Left lung (tissue), 10 donors: Measurements from ENCODE around the gene CXCL13. TPM values are rescaled to one million over a fixed set of nuclear protein-coding genes. Genes with fewer than 3 reads are reported as not detected.

Experiments used
- ATAC-seq: fragments of 200-7000 bp; cut with Tn5 transposase; one replicate; pipeline ENCODE4 v1.9.1; 2020; ENCODE audit warnings: moderate library complexity
- DNase-seq, 4 donors: peaks; one replicate each; pipeline ENCODE4 v3.0.0-alpha.2; 2013 to 2020
- H3K27ac ChIP-seq, 2 donors: fragments of 200-600 bp; sonication (generic) in 1 of 2; one replicate each; pipeline versions ENCODE4 v1.5.0 to v1.8.0; 2020 to 2021
- H3K27me3 ChIP-seq, 2 donors: fragments of 200-600 bp; sonication (generic) in 1 of 2; one replicate each; pipeline versions ENCODE4 v1.5.0 to v1.8.0; 2020 to 2021
- H3K36me3 ChIP-seq, 2 donors: fragments of 200-600 bp; sonication (generic) in 1 of 2; one replicate each; pipeline versions ENCODE4 v1.5.0 to v1.8.0; 2020 to 2021
- H3K4me1 ChIP-seq, 2 donors: fragments of 200-600 bp; one replicate each; pipeline ENCODE4 v1.8.0; 2021
- H3K4me3 ChIP-seq, 2 donors: fragments of 200-600 bp; sonication (generic) in 1 of 2; one replicate each; pipeline versions ENCODE4 v1.5.0 to v1.8.0; 2020 to 2021; ENCODE audit warnings: mild to moderate bottlenecking in 1 of 2
- H3K9me3 ChIP-seq, 2 donors: fragments of 200-600 bp; sonication (generic) in 1 of 2; one replicate each; pipeline versions ENCODE4 v1.5.0 to v1.8.0; 2020 to 2021
- intact Hi-C, 2 donors: fragments of 100-400 bp; cut with DNase I; formaldehyde crosslinking; loops; one replicate each; pipeline versions ENCODE4 v1.11.2 to v1.14.2; 2022
- polyA plus RNA-seq, 6 donors: library from polyadenylated mRNA; unstranded; fragments of 120-200 nt; gene quantifications; one replicate each; pipeline ENCODE4 v1.2.1, GENCODE V29; 2013; ENCODE audit not compliant: insufficient read length in 6 of 6
- total RNA-seq, 2 donors: library from RNA; stranded (reverse); fragmentation: NEBNext Ultra II Directional; extraction: Animal tissue kit (Norgen Biotek cat#: 25700); gene quantifications; one replicate each; pipeline ENCODE4 v1.2.1, GENCODE V29; 2021
- TF ChIP-seq, protein P1 (sequence below), 2 donors: fragments of 200-600 bp; sonication (generic) in 1 of 2; IDR thresholded peaks; one replicate each; pipeline versions ENCODE4 v1.5.0 to v1.8.0; 2021; ENCODE audit warnings: antibody characterized with exemption in 2 of 2
- donor health status: DM: no; HTN: yes; CAD: no.
- donor health status: DM: no; HTN: no; CAD: no.

CXCL13 gene
- total and polyA plus RNA-seq, 8 donors = 0.27 to 3.5 (median 0.58) TPM; not detected in 1

DNA sequence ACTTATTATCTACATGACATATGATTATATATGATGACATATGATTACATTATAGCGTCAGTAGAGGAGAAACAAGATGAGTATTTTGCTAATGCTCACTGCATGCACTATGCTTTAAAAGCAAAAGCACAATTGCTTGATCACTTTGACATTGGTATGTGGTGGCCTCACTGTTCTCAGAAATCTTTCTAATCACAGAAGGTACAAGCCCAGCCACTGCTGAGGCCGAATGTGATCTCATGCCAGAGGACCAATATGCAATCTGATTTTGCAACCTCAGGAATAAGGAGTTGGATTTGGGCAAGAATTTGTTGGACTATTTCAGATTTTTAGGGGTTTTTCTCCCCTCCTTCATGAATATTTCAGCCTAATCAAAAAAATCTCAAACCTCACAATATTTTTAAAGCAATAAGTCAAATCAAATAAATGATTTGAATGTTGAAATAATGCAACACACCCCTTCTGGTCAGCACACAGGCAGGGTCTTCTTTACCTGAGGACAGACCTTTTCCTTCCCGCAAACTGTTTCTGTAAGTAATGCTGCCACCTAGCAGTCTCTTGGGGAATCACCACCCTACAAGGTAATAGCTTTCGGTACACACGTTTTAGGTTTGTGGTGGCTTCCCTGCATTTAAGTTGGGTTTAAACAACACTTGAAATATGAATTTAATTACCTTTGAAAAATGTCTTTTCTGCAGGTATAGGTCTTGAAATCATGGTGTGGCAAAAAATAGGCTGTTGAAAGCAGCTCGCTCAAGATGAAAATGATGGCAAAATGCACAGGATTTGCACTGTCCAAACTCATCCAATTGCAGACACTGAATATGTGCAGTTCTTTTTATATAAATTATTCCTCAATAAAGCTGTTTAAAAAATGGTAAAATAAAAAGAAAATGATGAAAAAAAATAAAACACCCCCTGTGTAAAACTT lies 4.8 kb upstream of the CXCL13 start:
- ATAC-seq = peak; percentile 91
- Histone ChIP-seq H3K4me3 (no peak overlapping the region), H3K27me3 (peaks cover 0 to 7% of the 10 kb centered on the region in 2 donors), H3K27ac (no peak overlapping the region), H3K36me3 (no peaks in the 10 kb centered on the region), H3K4me1 (no peaks in the 10 kb centered on the region), H3K9me3 (no peaks in the 10 kb centered on the region)
- TF ChIP-seq, protein P1, sequence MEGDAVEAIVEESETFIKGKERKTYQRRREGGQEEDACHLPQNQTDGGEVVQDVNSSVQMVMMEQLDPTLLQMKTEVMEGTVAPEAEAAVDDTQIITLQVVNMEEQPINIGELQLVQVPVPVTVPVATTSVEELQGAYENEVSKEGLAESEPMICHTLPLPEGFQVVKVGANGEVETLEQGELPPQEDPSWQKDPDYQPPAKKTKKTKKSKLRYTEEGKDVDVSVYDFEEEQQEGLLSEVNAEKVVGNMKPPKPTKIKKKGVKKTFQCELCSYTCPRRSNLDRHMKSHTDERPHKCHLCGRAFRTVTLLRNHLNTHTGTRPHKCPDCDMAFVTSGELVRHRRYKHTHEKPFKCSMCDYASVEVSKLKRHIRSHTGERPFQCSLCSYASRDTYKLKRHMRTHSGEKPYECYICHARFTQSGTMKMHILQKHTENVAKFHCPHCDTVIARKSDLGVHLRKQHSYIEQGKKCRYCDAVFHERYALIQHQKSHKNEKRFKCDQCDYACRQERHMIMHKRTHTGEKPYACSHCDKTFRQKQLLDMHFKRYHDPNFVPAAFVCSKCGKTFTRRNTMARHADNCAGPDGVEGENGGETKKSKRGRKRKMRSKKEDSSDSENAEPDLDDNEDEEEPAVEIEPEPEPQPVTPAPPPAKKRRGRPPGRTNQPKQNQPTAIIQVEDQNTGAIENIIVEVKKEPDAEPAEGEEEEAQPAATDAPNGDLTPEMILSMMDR (IDR thresholded peaks at IDR 0.05) = peak; percentile 56 to 68
- intact Hi-C loops = no loop called here
- peak in 1 of 4 donors; percentile 30 for DNase-seq

DNA sequence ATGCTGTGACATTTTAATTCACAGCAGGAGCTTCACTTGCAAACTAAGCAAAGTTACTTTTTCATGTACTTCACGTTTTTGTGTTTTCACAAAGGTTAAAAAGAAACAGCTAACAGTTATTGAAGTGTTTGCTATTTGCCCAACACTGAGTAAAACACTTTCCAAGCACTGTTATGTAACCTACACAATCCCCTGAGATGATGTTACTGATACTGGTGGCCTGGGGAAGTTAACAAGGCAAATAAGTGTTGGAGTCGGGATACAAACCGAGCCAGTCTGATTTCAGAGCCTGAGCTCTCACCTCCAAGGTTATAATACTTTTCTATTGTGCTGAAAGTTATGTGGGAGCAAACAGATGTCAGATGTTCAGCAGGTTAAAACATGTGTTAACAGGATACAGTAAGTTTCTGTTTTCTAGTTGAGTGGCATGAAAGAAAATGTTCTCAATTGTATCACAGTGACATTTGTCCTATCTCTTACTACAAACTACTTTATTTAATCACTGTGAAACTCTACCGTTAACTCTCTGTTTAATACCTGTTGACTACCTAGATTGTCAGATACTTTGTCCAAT lies 3.9 kb upstream of the CXCL13 start:
- Histone ChIP-seq H3K9me3 (no peaks in the 10 kb centered on the region), H3K27me3 (no peaks in the 10 kb centered on the region), H3K27ac (no peak overlapping the region), H3K36me3 (no peaks in the 10 kb centered on the region), H3K4me1 (no peaks in the 10 kb centered on the region), H3K4me3 (no peak overlapping the region)
- intact Hi-C loops = no loop called here
- ATAC-seq = peak; percentile 88
- peak in 1 of 4 donors; percentile 35 for DNase-seq
- TF ChIP-seq, protein P1 (IDR thresholded peaks at IDR 0.05) = no peak

DNA sequence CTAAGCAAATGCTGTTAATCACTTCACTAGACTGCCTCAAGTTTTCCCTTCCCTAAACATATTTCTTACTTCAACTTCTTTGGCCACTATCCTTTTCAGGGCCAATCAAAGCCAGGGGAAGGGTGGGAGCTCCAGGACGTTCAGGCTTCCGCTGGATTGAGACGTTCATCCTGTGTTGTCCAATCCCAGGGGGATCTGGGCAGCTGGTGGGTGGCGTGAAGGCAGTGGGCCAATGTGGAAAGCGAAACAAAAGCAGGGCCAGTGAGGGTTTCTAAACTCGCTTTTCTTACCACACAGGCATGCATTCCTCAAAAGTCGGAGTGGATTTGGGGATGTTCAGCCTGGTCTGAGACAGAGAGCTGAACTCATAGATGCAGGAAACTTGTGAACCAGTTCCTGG lies 7.6 kb downstream of the CXCL13 start:
- no peak for ATAC-seq
- no peaks in the 10 kb centered on the region for H3K9me3 ChIP-seq
- no peaks in the 10 kb centered on the region for H3K36me3 ChIP-seq
- no peaks in the 10 kb centered on the region for H3K4me1 ChIP-seq
- TF ChIP-seq, protein P1 (IDR thresholded peaks at IDR 0.05) = no peak
- H3K4me3 ChIP-seq = no peak overlapping the region
- intact Hi-C loops = loop anchor here in 1 of 2 donors (10.0 kb wide), 1 partner anchor 228 kb away; no protein-coding TSS in a partner anchor
- DNase-seq = no peak
- peaks cover 0 to 4% of the 10 kb centered on the region in 2 donors for H3K27me3 ChIP-seq
- no peak overlapping the region for H3K27ac ChIP-seq

DNA sequence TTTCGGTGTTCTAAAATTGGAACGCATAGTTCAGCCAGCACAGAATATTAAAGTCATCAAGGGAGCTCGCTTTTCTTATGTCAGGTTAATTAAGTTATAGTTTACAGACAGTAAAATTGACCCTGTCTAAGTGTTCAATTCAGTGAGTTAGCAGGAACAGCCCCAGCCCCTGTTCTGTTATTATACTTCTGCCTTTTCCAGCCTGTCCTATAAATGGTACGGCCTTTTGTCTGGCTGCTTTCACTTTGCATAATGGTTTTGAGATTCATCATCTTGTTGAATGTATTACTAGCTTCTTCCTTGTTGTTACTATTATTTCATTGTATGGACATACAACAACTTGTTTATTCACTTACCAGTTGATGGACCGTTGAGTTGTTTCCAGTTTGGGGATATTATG lies 9.5 kb downstream of the CXCL13 start:
- no peak for DNase-seq
- intact Hi-C loops = loop anchor here in 1 of 2 donors (10.0 kb wide), 1 partner anchor 230 kb away; no protein-coding TSS in a partner anchor

More for the DNA sequence above, 9.5 kb downstream of the CXCL13 start:
- TF ChIP-seq, protein P1 (IDR thresholded peaks at IDR 0.05) = no peak
- H3K27ac ChIP-seq = no peak overlapping the region
- H3K36me3 ChIP-seq = no peaks in the 10 kb centered on the region
- no peak overlapping the region for H3K4me3 ChIP-seq
- no peak for ATAC-seq
- peaks cover 0 to 4% of the 10 kb centered on the region in 2 donors for H3K27me3 ChIP-seq
- H3K9me3 ChIP-seq = no peaks in the 10 kb centered on the region
- H3K4me1 ChIP-seq = peaks cover 0 to 5% of the 10 kb centered on the region in 2 donors
